ENCODE measurements around the gene CDH13. TPM values are rescaled to one million over a fixed set of nuclear protein-coding genes. Genes with fewer than 3 reads are reported as not detected.

The CDH13 gene
- total and polyA plus RNA-seq, 2 of the 8 experiments (the other 6 are each of a cell fraction or from before 2014, with no cell fraction given), result 2.3 to 2.4 TPM

DNA sequence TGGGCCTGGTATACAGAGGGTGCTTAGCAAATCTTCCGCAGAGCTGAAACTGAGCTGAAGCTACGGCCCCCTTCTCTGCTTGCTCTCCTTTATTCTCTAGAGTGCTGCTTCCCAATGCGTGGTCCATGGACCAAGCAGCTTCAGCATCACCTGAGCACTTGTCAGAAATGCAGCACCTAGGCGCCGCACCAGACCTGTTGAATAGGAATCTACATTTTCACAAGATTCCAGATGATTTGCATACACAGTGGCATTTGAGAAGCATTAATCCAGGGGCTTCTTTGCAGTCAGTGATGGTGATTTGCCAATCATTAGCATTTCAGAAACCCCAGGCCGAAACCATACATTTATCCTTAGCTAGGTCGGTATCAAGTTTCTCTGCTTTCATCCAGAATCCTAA, 204.2 kb downstream of the CDH13 start (continued):
- no peak for TF ChIP-seq CTBP2 (IDR thresholded peaks at IDR 0.05; ENCODE audit: borderline replicate concordance, insufficient read depth, insufficient read length, low read length)
